T-helper 22 cell (primary cell): ENCODE data around the gene TFE3.
A peak's percentile ranks its signal among the peaks of the same experiment; 100 is the strongest.

Source experiments
- DNase-seq: peaks from one replicate; pipeline ENCODE4 v3.0.0-alpha.2; 2020; ENCODE audit warnings: low read depth

Gene TFE3, protein sequence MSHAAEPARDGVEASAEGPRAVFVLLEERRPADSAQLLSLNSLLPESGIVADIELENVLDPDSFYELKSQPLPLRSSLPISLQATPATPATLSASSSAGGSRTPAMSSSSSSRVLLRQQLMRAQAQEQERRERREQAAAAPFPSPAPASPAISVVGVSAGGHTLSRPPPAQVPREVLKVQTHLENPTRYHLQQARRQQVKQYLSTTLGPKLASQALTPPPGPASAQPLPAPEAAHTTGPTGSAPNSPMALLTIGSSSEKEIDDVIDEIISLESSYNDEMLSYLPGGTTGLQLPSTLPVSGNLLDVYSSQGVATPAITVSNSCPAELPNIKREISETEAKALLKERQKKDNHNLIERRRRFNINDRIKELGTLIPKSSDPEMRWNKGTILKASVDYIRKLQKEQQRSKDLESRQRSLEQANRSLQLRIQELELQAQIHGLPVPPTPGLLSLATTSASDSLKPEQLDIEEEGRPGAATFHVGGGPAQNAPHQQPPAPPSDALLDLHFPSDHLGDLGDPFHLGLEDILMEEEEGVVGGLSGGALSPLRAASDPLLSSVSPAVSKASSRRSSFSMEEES

GRCh38 chrX:49043220-49043986 is at the start of gene TFE3:
Gene TFE3 (minus strand): TSS chrX:49043357. CDS start chrX:49043226, 131 bp downstream.
- DNase-seq: peak; percentile 93

GRCh38 chrX:49089553-49089952 is 46.4 kb upstream of the TFE3 start:
- DNase-seq: no peak

- DNase-seq: no peak
These were observed 39.2 kb upstream of the TFE3 start for GRCh38 chrX:49082271-49082871.

GRCh38 chrX:49079489-49080428 is 36.6 kb upstream of the TFE3 start, which contains the start of gene WDR45:
Gene WDR45 (minus strand): TSS chrX:49079887. CDS start chrX:49078095, 1,792 bp downstream.
- DNase-seq: peak; percentile 63

DNA sequence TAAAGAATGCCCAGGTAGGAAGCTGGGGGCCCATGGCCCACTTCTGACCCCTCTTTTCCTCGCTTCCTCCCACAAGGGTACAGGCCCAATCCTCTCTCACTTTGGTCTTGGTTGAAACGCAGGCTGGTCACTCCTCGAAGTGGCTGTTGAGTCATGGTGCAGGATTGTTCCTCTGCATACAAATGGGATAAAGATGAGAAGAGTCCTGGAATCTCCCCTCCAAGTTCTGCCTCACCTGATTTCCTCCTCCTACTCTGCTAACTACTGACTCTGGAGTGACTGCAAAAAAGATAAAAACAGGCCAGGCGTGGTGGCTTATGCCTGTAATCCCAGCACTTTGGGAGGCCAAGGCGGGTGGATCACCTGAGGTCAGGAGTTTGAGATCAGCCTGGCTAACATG is 34.8 kb upstream of the TFE3 start:
- no peak for DNase-seq

- no peak for DNase-seq
These were observed 32.2 kb upstream of the TFE3 start for GRCh38 chrX:49075347-49075746.

DNA sequence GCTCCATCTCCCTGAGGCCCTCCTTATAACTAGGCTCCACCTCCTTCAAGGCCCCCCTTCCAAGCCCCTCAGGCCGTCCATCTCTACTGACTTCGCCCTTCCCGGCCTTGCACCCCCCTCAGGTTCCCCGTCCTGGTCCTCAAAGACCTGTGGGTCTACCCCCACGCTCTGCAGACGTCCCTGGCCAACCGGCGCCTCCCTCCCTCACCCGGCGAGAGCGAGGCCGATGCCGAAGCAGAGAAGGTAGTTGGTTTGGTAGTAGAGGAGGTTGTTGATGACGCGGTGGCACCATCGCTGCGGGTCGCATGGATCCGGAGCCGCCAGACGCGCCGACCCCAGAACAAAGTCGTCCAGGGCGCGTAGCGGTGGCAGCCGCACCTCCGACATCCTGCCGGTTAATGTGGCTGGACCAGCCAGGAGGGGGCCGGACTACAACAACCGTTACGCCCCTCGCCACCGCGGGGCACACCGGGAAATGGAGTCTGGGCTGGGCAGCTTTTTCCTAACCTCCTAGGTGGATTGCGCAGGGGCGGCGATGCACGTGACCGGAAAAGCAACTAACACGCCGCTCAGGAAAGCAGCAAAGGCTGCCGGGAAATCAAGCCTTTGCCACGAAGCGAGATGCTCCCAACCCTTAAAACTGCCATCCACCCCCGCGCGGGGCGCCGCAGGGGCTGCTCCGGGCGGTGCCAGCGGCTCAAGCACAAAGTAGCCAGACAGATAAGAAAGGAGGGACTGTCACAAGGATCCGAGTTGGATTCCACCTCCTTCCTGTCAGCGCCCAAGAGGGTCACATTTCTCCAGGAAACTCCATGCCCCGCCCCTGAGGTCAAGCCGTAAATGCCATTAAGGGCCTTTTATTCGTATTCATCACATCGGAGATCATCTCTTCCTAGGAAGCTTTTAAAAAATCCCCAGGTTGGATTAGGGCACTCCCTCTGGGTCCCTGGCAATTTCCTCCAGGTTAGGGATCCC is 30.7 kb upstream of the TFE3 start, which contains the start of gene PRAF2:
PRAF2 (minus strand) TSS at position 402 of the 975 bp plus-strand sequence; CDS start at position 387, 15 bp downstream.
- DNase-seq: peak; percentile 84

DNA sequence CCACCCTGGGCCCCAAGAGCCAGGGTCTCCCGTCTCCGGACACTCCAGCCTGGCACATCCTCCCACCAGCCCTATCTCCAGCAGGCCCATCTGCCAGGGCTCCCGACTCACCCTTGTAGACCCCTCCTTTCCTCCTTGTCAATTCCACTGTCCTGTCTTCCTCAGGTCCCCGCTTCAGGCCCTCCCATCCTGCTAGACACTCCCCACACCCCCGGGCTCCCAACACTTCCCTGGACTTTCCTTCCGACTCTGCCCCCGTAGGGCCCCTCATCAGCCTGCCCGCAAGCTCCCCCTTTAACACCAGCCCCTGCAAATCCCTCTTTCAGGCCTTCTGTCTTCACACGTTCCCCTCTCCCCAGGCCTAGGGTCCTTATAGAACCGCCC is 29.5 kb upstream of the TFE3 start:
- no peak for DNase-seq

DNA sequence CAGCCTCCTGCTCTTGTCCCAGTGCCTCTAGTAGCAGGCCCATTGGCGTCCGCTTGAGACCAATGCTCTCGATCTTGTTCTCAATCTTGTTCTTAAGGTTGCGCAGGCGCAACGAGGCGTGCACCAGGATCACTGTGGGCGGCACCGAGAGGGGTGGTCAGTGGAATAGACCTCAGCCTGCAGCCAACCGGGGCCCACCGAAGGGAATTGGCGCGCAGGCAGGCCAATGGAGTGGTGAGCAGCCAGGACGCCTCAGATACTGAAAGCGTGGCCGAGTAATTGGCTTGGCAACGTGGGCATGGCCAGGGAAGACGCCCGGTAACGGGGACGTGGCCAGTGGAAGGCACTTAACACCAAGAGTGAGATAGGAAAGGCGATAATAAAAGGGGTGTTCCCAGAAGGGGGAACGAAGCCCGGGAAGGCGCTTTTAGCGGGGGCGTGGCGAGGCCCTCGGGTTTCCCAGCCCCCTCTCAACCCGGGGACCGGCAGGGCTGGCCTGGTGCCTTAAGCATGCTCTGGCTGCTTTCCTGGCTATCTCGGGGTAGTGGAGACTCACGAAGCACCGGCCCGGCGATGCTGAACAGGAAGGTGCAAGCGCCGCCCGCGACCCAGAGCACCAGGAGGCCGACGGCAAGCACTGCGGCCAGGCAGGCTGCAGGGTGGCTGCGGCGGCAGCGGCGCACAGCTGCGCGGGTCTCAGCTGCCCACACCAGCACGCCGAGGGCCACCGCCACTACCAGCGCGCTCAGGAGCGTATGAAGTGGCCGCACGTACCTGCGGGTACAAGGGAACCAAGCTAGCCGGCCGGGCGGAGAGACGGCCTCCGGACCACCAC is 28.9 kb upstream of the TFE3 start:
- no peak for DNase-seq

- no peak for DNase-seq
These were observed 27.8 kb upstream of the TFE3 start for GRCh38 chrX:49070988-49071387.

DNA sequence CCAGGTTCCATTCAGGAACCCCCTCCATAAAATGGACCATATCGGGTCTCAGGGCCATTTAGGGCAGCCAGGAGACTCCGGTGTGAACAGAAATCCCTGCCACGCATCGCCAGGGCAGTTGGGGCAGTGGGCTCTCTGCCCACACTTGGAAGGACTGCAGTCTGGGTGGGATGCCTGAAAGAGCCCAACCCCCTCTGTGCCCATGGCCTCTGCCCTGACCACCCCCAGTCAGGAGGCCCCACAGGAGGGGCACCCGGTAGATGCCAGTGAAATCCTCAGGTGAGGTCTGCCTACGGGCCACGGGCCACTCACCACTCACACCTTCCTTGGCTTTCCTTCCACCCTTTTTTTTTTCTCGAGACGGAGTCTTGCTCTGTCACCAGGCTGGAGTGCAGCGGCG is 25.9 kb upstream of the TFE3 start:
- DNase-seq: no peak

GRCh38 chrX:49067285-49068120 is 24.3 kb upstream of the TFE3 start:
- no peak for DNase-seq

GRCh38 chrX:49066690-49067089 is 23.5 kb upstream of the TFE3 start:
- DNase-seq: no peak

DNA sequence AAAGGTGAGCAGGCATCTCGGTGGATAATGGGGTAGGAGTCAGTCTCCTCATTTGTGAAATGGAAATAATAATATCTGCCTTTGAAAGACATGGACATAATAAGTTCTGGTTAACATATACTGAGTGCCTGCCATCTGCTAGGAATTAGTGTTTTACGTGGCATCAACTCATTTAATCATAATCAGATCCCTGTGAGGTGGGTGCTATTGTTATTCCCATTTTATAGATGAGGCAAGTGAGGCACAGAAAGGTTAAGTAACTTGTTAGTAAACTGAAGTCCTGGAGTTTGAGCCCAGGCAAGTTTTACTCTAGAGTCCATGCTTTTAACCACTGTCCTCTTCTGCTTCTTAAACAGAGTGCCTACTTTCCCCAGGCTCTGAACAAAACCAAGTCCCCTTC is 23.1 kb upstream of the TFE3 start:
- no peak for DNase-seq

- no peak for DNase-seq
These were observed 21.6 kb upstream of the TFE3 start for GRCh38 chrX:49064735-49065134.

- DNase-seq: no peak
These were observed 21.1 kb upstream of the TFE3 start for GRCh38 chrX:49064303-49064702.

DNA sequence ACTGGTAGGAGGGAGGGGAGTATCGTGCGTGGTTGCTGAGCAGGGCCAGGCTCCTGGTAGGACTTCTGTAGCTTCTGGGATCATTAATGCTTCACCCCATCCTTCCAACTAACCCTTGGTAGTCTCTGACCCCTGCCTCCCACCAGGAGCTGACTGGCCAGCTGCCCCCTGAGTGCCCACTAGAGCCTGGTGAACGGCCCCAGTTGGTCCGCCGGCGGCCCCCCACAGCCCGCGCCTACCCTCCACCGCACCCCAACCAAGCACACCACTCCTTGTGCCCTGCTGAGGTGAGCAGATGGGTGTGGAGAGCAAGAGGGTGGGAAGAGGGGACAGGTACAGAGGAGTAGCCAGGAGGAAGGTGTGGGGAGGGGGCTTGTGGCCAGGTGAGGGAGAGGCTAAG is 20.6 kb upstream of the TFE3 start:
- DNase-seq: no peak

DNA sequence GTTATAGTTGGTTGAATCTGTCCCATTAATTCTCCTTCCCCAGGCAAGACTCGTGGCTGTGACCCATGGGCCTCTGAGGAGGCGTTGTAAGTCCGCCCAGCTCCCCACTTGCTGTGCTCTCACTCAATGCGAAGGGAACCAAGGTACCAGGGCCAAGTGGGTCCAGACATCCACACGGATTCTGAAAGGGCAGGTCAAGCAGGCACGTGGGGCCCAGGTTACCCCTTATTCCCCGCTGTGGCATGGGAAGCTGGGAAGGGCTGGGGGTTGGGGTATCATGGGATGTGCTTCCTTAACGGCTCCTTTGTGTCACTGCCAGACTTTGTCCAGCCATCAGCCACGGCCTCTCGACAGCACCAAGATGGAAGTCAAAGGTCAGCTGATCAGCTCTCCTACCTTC is 18.8 kb upstream of the TFE3 start:
- no peak for DNase-seq
